GM23338 (cell line): Measurements from ENCODE around the gene KRTAP4-8. TPM values are rescaled to one million over a fixed set of nuclear protein-coding genes. Genes with fewer than 3 reads are reported as not detected.

Experiments
- ATAC-seq: fragments of 200-7000 bp; cut with Tn5 transposase; 3 replicates; pipeline ENCODE4 v1.9.1; 2020
- DNase-seq: peaks from one replicate; pipeline ENCODE4 v3.0.0-alpha.2; 2015; ENCODE audit warnings: low spot score
- H2AFZ ChIP-seq: fragments of 200-600 bp; sonication (generic); 2 replicates; pipeline ENCODE4 v1.8.0; 2016; ENCODE audit warnings: antibody characterized with exemption, mild to moderate bottlenecking, moderate library complexity
- H3F3A ChIP-seq: fragments of 200-600 bp; sonication (generic); replicated peaks from 2 replicates; pipeline ENCODE4 v1.8.0; 2017; ENCODE audit warnings: antibody characterized with exemption, mixed run types, low read depth
- H3K27ac ChIP-seq: fragments of 200-600 bp; sonication (generic); 2 replicates; pipeline ENCODE4 v1.6.1; 2016; ENCODE audit warnings: low read depth
- H3K27me3 ChIP-seq: fragments of 200-600 bp; sonication (generic); 2 replicates; pipeline ENCODE4 v1.8.0; 2016; ENCODE audit warnings: mild to moderate bottlenecking, mixed run types, moderate library complexity; ENCODE audit not compliant: insufficient read depth
- H3K36me3 ChIP-seq: fragments of 200-600 bp; sonication (generic); 2 replicates; pipeline ENCODE4 v1.8.0; 2016; ENCODE audit warnings: mild to moderate bottlenecking; ENCODE audit not compliant: insufficient read depth
- H3K4me1 ChIP-seq: fragments of 200-600 bp; sonication (generic); 2 replicates; pipeline ENCODE4 v1.8.0; 2016; ENCODE audit warnings: mild to moderate bottlenecking, moderate library complexity; ENCODE audit not compliant: insufficient read depth
- H3K4me2 ChIP-seq: fragments of 200-600 bp; sonication (generic); 2 replicates; pipeline ENCODE4 v1.7.1; 2017; ENCODE audit warnings: mixed run types
- H3K4me3 ChIP-seq: fragments of 200-600 bp; sonication (generic); 2 replicates; pipeline ENCODE4 v1.6.1; 2016; ENCODE audit warnings: mixed run types
- H3K79me2 ChIP-seq: fragments of 200-600 bp; sonication (generic); replicated peaks from 2 replicates; pipeline ENCODE4 v1.8.0; 2017; ENCODE audit warnings: mild to moderate bottlenecking; ENCODE audit not compliant: insufficient read depth
- H3K9me2 ChIP-seq: fragments of 200-600 bp; sonication (generic); 2 replicates; pipeline ENCODE4 v1.8.0; 2017; ENCODE audit not compliant: insufficient read depth
- H4K20me1 ChIP-seq: fragments of 200-600 bp; sonication (generic); replicated peaks from 2 replicates; pipeline ENCODE4 v1.8.0; 2017; ENCODE audit warnings: mild to moderate bottlenecking; ENCODE audit not compliant: insufficient read depth
- H3K27ac Mint-ChIP-seq: 2 replicates; pipeline ENCODE4 v1.8.0; 2020; ENCODE audit warnings: inconsistent platforms, mild to moderate bottlenecking, moderate library complexity, mixed read lengths
- H3K27me3 Mint-ChIP-seq: 3 replicates; pipeline ENCODE4 v1.8.0; 2022; ENCODE audit warnings: low read depth, mild to moderate bottlenecking, moderate library complexity, mixed read lengths, inconsistent platforms; ENCODE audit not compliant: insufficient read depth, poor library complexity
- H3K36me3 Mint-ChIP-seq: 3 replicates; pipeline ENCODE4 v1.8.0; 2021; ENCODE audit warnings: low read depth, mild to moderate bottlenecking, inconsistent platforms, moderate library complexity, mixed read lengths
- H3K4me1 Mint-ChIP-seq: 3 replicates; pipeline ENCODE4 v1.8.0; 2020; ENCODE audit warnings: mild to moderate bottlenecking, inconsistent platforms, mixed read lengths
- H3K4me3 Mint-ChIP-seq: 3 replicates; pipeline ENCODE4 v1.8.0; 2021; ENCODE audit warnings: moderate library complexity, mild to moderate bottlenecking, inconsistent platforms, mixed read lengths
- H3K9me3 Mint-ChIP-seq: 3 replicates; pipeline ENCODE4 v1.8.0; 2020; ENCODE audit warnings: moderate library complexity, mild to moderate bottlenecking, inconsistent platforms, mixed read lengths
- CREB1 ChIP-seq: fragments of 250-450 bp; sonication (Bioruptor Pico); IDR thresholded peaks from 2 replicates; pipeline ENCODE4 v1.5.0; 2020; ENCODE audit warnings: low read depth, mild to moderate bottlenecking, moderate library complexity
- ETS1 ChIP-seq: IDR thresholded peaks from 2 replicates; pipeline ENCODE4 v1.6.1; 2016; ENCODE audit warnings: antibody characterized with exemption
- EZH2 ChIP-seq: fragments of 200-600 bp; sonication (generic); IDR thresholded peaks from one replicate; pipeline ENCODE4 v1.8.0; 2017; ENCODE audit warnings: antibody characterized with exemption, mild to moderate bottlenecking, low read depth; ENCODE audit not compliant: unreplicated experiment
- EZH2phosphoT487 ChIP-seq: fragments of 200-600 bp; sonication (generic); IDR thresholded peaks from one replicate; pipeline ENCODE4 v1.8.1; 2018; ENCODE audit warnings: antibody characterized with exemption; ENCODE audit not compliant: unreplicated experiment
- JUNB ChIP-seq: IDR thresholded peaks from one replicate; pipeline ENCODE4 v1.6.1; 2016; ENCODE audit warnings: antibody characterized with exemption; ENCODE audit not compliant: unreplicated experiment
- NANOG ChIP-seq: IDR thresholded peaks from 2 replicates; pipeline ENCODE4 v1.6.1; 2016; ENCODE audit warnings: antibody characterized with exemption, borderline replicate concordance
- POLR2AphosphoS5 ChIP-seq: IDR thresholded peaks from 2 replicates; pipeline ENCODE4 v1.6.1; 2016; ENCODE audit warnings: antibody characterized with exemption, low read depth
- REST ChIP-seq: IDR thresholded peaks from one replicate; pipeline ENCODE4 v1.6.1; 2018; ENCODE audit warnings: antibody characterized with exemption; ENCODE audit not compliant: unreplicated experiment
- STAT1 ChIP-seq: IDR thresholded peaks from one replicate; pipeline ENCODE4 v1.6.1; 2016; ENCODE audit warnings: antibody characterized with exemption; ENCODE audit not compliant: unreplicated experiment
- ZNF114 ChIP-seq: fragments of 250-450 bp; sonication (Bioruptor Pico); IDR thresholded peaks from 2 replicates; pipeline ENCODE4 v1.5.0; 2020; ENCODE audit warnings: mild to moderate bottlenecking, moderate library complexity
- ZNF331 ChIP-seq: fragments of 250-450 bp; sonication (Bioruptor Pico); IDR thresholded peaks from 2 replicates; pipeline ENCODE4 v1.5.0; 2020; ENCODE audit warnings: low read depth, mild to moderate bottlenecking, moderate library complexity
- polyA plus RNA-seq: library from polyadenylated mRNA; unstranded; fragments of >200 nt; fragmentation: Nextera tagmentation; extraction: Ambion mirVana; gene quantifications from 2 replicates; pipeline ENCODE4 v1.2.1, GENCODE V29; 2016
- total RNA-seq: library from RNA; depleted of rRNA; stranded (reverse); fragments of >200 nt; shearing (Covaris generic); gene quantifications from 2 replicates; pipeline ENCODE4 v1.2.3, GENCODE V29; 2014
- TF ChIP-seq, protein P1 (sequence below), 2 experiments: fragments of 200-600 bp in 1 of 2; sonication (generic) in 1 of 2; conservative IDR thresholded peaks; 2 replicates each; pipeline versions ENCODE4 v1.5.1 to v1.6.1; 2016 to 2017; ENCODE audit warnings: antibody characterized with exemption in 2 of 2, low read depth in 2 of 2, mild to moderate bottlenecking in 2 of 2, moderate library complexity in 1 of 2
- TF ChIP-seq, protein P2 (sequence below): fragments of 250-450 bp; sonication (Bioruptor Pico); IDR thresholded peaks from 2 replicates; pipeline ENCODE4 v1.5.0; 2020; ENCODE audit warnings: mild to moderate bottlenecking, moderate library complexity

KRTAP4-8 gene
- total and polyA plus RNA-seq, 2 experiments from 2014 or later, result not detected

GRCh38 chr17:41121742-41122141, 23.8 kb upstream of the KRTAP4-8 start:
- no peak overlapping the region for H3K4me3 ChIP-seq
- H3K27ac ChIP-seq, result no peak overlapping the region
- Mint-ChIP-seq H3K9me3 (no peaks in the 10 kb centered on the region; the same call in 1 of the 3 replicates), H3K27ac (no peak overlapping the region), H3K4me1 (peaks cover 20% of the 10 kb centered on the region), H3K27me3 (peaks cover 6% of the 10 kb centered on the region), H3K36me3 (no peaks in the 10 kb centered on the region; the same call in 2 of the 3 replicates), H3K4me3 (no peak overlapping the region)
- H3K27me3 ChIP-seq, result no peaks in the 10 kb centered on the region
- no peaks in the 10 kb centered on the region for H3K4me1 ChIP-seq
- DNase-seq, result no peak
- H3K4me2 ChIP-seq, result no peak overlapping the region
- no peaks in the 10 kb centered on the region; the same call in 1 of the 2 replicates for H3K36me3 ChIP-seq
- no peak overlapping the region for H2AFZ ChIP-seq
- H4K20me1 ChIP-seq, result no peaks in the 10 kb centered on the region
- no peaks in the 10 kb centered on the region for H3K79me2 ChIP-seq
- no peaks in the 10 kb centered on the region for H3K9me2 ChIP-seq
- TF ChIP-seq ZNF114, result no peak
- TF ChIP-seq REST, result no peak
- TF ChIP-seq ETS1, result no peak
- TF ChIP-seq NANOG, result no peak
- no peak for TF ChIP-seq EZH2
- TF ChIP-seq EZH2phosphoT487, result no peak
- TF ChIP-seq POLR2AphosphoS5, result no peak
- TF ChIP-seq CREB1, result no peak
- TF ChIP-seq, protein P1, sequence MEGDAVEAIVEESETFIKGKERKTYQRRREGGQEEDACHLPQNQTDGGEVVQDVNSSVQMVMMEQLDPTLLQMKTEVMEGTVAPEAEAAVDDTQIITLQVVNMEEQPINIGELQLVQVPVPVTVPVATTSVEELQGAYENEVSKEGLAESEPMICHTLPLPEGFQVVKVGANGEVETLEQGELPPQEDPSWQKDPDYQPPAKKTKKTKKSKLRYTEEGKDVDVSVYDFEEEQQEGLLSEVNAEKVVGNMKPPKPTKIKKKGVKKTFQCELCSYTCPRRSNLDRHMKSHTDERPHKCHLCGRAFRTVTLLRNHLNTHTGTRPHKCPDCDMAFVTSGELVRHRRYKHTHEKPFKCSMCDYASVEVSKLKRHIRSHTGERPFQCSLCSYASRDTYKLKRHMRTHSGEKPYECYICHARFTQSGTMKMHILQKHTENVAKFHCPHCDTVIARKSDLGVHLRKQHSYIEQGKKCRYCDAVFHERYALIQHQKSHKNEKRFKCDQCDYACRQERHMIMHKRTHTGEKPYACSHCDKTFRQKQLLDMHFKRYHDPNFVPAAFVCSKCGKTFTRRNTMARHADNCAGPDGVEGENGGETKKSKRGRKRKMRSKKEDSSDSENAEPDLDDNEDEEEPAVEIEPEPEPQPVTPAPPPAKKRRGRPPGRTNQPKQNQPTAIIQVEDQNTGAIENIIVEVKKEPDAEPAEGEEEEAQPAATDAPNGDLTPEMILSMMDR (conservative IDR thresholded peaks at IDR 0.05; ENCODE audit: low read depth in 2 of 2), result no peak
- no peak for TF ChIP-seq STAT1
- TF ChIP-seq JUNB, result no peak
- TF ChIP-seq ZNF331 (CRISPR knock-in tag), result no peak
- TF ChIP-seq, protein P2, sequence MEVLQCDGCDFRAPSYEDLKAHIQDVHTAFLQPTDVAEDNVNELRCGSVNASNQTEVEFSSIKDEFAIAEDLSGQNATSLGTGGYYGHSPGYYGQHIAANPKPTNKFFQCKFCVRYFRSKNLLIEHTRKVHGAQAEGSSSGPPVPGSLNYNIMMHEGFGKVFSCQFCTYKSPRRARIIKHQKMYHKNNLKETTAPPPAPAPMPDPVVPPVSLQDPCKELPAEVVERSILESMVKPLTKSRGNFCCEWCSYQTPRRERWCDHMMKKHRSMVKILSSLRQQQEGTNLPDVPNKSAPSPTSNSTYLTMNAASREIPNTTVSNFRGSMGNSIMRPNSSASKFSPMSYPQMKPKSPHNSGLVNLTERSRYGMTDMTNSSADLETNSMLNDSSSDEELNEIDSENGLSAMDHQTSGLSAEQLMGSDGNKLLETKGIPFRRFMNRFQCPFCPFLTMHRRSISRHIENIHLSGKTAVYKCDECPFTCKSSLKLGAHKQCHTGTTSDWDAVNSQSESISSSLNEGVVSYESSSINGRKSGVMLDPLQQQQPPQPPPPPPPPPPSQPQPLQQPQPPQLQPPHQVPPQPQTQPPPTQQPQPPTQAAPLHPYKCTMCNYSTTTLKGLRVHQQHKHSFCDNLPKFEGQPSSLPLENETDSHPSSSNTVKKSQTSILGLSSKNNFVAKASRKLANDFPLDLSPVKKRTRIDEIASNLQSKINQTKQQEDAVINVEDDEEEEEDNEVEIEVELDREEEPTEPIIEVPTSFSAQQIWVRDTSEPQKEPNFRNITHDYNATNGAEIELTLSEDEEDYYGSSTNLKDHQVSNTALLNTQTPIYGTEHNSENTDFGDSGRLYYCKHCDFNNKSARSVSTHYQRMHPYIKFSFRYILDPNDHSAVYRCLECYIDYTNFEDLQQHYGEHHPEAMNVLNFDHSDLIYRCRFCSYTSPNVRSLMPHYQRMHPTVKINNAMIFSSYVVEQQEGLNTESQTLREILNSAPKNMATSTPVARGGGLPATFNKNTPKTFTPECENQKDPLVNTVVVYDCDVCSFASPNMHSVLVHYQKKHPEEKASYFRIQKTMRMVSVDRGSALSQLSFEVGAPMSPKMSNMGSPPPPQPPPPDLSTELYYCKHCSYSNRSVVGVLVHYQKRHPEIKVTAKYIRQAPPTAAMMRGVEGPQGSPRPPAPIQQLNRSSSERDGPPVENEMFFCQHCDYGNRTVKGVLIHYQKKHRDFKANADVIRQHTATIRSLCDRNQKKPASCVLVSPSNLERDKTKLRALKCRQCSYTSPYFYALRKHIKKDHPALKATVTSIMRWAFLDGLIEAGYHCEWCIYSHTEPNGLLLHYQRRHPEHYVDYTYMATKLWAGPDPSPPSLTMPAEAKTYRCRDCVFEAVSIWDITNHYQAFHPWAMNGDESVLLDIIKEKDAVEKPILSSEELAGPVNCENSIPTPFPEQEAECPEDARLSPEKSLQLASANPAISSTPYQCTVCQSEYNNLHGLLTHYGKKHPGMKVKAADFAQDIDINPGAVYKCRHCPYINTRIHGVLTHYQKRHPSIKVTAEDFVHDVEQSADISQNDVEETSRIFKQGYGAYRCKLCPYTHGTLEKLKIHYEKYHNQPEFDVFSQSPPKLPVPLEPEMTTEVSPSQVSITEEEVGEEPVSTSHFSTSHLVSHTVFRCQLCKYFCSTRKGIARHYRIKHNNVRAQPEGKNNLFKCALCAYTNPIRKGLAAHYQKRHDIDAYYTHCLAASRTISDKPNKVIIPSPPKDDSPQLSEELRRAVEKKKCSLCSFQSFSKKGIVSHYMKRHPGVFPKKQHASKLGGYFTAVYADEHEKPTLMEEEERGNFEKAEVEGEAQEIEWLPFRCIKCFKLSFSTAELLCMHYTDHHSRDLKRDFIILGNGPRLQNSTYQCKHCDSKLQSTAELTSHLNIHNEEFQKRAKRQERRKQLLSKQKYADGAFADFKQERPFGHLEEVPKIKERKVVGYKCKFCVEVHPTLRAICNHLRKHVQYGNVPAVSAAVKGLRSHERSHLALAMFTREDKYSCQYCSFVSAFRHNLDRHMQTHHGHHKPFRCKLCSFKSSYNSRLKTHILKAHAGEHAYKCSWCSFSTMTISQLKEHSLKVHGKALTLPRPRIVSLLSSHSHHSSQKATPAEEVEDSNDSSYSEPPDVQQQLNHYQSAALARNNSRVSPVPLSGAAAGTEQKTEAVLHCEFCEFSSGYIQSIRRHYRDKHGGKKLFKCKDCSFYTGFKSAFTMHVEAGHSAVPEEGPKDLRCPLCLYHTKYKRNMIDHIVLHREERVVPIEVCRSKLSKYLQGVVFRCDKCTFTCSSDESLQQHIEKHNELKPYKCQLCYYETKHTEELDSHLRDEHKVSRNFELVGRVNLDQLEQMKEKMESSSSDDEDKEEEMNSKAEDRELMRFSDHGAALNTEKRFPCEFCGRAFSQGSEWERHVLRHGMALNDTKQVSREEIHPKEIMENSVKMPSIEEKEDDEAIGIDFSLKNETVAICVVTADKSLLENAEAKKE, result no peak
- ATAC-seq, result no peak
- H3F3A ChIP-seq, result no peaks in the 10 kb centered on the region
